NCI-H146 treated with DMSO at 0.1 percent for 48 hours (cell line): Measurements from ENCODE around the gene ASB5.
"Not testable (repeated sequence)": the region's sequence is repeated elsewhere in the genome, so short reads cannot be mapped to it uniquely, and the experiment has no call there.

ENCODE experiments used
- DNase-seq: peaks from one replicate; lab custom pipeline; 2025; ENCODE audit not compliant: unreplicated experiment; lab: John Stamatoyannopoulos, UW

The ASB5 gene

DNA sequence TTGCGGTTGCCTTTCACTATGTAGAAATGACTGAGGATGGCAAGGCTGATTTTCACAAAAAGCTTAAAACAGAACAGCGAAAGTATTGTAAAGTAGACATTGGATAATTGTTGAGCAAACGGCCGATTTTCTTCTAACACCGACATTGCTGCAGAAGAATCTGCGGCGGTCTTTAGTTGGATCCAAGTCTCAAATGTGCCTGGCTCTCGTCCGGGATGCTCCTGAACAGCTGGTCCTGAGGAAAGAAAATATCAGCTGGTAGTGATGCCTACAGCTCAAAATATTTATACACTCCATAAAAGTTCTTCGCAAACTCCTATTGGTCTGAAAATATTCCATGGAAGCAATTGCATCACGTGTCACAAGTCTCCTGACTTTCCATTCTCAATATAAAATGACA, at the start of gene ASB5:
Gene ASB5, minus strand, starts transcription at position 260 of the 400 bp plus-strand sequence. Its CDS starts 114 bp downstream, at position 146.
- DNase-seq, result no peak

- no peak for DNase-seq
Observed at GRCh38 chr4:176313596-176314336, 44.7 kb upstream of the ASB5 start.

GRCh38 chr4:176309772-176310171, 40.8 kb upstream of the ASB5 start:
- DNase-seq, result no peak

GRCh38 chr4:176309046-176309445, 40.0 kb upstream of the ASB5 start:
- DNase-seq, result no peak

DNA sequence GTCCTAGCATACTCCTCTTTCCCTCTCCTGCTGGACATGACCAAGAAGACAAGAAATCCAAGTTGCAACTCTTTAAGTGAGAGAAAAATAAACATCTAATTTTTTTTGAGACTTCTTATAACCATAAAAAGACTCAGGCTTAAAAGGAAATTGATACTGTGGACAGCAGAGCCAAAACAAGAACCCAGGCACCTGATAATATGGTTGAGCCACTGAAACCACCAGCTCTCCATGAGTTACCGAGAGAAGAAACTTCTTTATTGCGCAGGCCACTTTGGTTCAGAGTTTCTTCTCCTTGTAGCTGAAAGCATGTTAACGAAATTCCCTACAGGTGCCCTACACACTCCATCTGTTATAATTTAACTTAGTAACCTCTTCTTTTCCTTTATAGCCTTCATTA, 39.4 kb upstream of the ASB5 start:
- no peak for DNase-seq

GRCh38 chr4:176307666-176307930, 38.6 kb upstream of the ASB5 start:
- DNase-seq, result no peak

DNA sequence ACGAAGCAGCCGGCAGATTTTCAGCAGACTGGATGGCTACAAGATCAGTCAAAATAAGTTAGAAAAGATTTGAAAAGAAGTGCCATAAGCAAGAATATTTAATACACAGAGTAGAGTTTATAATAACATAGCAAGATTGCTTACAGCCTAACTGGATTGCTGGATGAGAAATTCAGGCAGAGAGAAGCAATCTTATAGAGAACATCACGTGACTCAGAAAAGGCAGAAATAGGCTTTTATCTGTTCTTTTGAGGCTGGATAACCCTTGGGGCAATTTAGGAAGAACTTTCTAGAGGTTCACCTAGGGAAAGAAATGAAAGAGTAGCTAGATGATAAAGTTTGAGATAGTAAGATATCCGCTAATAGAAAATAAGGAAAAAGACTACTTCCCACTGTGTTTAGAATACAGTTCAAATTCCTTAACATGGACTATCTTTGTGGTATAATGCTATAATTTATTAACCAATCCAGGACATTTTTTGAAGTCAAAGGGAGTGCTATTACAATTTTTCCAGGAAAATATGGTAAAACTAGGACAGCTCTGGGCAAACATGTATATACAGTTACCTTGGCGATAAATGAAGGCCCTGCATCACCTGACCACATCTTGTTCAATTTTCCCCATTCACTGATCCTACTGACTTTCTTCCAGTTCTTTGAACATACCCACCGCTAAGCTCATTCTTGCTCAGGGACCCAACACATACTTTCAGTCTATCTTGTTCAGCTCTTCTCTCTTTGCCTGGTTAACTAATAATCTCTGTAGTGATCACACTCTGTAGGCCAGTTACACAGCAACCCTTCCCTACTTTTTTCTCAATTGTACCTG, 38.0 kb upstream of the ASB5 start:
- no peak for DNase-seq

GRCh38 chr4:176303938-176304337, 34.9 kb upstream of the ASB5 start:
- DNase-seq, result no peak

- no peak for DNase-seq
Observed at GRCh38 chr4:176302283-176303275, 33.6 kb upstream of the ASB5 start.

- no peak for DNase-seq
Observed at GRCh38 chr4:176300565-176300964, 31.5 kb upstream of the ASB5 start.

GRCh38 chr4:176300036-176300435, 31.0 kb upstream of the ASB5 start:
- no peak for DNase-seq

DNA sequence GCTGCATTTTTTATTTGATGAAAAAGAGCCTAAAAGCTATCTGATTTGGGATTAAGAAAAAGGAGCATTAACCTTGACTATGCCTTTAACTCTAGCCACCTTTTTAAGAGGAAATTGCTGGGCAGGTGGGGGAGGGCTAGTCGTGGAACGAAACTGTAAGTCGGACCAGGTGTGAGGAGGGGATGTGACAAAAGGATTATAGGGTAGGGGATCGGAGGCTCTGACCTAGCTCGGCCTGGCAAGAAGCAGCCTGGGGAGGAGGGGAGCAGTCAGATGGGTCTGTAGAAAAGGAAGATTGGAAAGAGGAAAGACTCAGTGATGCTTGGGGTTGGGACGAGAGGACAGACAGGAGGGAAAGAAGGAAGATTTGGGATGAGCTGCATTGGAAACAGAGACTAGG, 29.6 kb upstream of the ASB5 start:
- no peak for DNase-seq

DNA sequence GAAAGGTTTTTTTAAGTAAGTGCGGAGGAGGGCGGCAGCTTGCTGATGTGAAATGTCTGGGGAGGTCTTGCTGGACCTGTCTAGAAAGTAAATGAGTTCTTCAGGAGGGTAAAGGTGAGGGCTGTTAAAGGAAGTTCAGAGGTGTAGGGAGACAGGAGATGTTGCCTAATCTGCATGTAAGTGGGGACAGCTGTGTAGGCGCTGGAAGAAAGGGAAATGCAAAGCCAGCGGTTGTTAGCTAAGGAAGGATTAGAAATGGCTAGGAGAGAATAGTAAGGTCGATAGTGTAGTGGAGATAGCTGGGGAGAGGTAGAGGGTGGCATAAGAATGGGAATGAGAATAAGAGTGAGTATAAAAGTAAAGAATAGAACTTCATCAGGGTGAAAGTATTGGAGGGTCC, 26.9 kb upstream of the ASB5 start:
- not testable (repeated sequence) for DNase-seq

GRCh38 chr4:176293660-176294059, 24.6 kb upstream of the ASB5 start:
- no peak for DNase-seq

GRCh38 chr4:176292920-176293319, 23.9 kb upstream of the ASB5 start:
- no peak for DNase-seq

- no peak for DNase-seq
Observed at GRCh38 chr4:176291748-176292147, 22.7 kb upstream of the ASB5 start.

DNA sequence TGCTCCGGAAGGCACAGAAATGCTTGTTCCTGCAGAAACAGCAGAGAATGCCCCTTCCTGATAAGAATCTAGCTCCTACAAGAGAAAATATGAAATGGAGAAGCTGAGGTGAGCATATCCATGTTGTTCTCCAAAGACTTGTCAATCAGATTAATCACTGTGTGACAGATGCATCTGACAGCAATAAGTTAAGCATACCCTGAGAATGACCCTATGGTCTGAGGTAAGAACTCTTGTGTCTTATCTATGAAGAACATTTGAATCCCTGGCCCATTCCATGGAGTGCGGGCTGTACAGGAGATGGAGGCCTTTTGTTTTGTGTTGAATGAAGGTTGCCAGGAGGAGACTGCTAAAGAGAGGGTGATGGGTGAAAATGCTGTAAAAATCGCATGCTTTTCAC, 21.5 kb upstream of the ASB5 start:
- DNase-seq, result no peak

DNA sequence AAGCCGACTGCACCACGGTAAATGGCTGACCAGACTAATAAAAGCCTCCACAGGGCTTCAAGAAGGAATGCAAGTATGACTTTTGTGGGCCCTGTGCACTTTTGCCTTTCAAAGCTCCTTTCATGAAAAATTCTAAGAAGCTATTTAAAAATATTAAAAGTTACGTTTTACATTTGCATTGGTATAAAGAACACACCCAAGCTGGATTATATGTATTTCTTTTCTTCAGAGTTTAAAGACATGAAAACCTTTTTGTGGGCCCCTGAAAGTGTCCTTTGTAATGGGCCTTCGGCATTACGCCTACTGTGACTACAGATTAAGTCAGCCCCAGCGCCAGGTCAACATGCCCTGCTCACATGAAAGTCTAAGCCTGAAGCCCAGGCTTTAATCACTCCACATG, 20.5 kb upstream of the ASB5 start:
- DNase-seq, result no peak

DNA sequence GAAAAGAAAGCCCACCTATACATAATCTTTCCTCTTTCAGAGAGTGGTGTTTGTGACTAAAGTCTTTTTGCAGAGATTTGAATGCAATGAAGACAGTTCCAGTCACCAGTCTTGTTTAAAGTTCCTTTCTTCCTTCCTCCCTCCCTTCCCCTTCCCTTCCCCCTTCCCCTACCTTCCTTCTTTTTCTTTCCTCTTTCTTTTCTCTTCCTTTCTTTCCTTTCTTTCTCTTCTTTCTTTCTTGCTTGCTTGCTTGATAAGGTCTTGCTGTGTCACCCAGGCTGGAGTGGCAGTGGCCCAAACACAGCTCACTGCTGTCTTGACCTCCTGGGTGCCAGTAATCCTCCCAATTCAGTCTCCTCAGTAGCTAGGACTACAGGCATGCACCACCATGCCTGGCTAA, 19.0 kb upstream of the ASB5 start:
- DNase-seq, result no peak

- no peak for DNase-seq
Observed at GRCh38 chr4:176287546-176287945, 18.5 kb upstream of the ASB5 start.

DNA sequence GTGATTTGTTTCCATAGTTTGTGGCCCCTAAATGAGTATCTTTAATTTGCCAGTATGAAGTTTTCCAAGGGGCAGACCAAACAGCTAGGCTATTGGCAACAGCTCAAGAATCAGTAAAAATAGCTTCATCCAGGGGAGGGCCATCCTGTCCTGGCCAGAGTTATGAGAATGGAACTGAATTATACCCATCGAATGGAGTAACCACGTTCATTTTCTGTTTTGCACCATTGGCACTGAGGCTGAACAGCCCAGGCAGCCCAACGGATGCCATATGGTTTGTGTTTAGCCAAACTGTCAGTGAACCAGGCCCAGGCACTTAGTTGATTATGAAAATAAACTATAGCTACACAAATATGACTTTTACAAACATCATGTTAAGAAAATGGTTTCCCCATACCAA, 17.7 kb upstream of the ASB5 start:
- no peak for DNase-seq
